Heart right ventricle (tissue), 16 donors: Measurements from ENCODE around the gene DNAJB14. TPM values are rescaled to one million over a fixed set of nuclear protein-coding genes. Genes with fewer than 3 reads are reported as not detected.

Experiments
- ATAC-seq, 8 donors: fragments of 200-7000 bp; cut with Tn5 transposase; one replicate each; pipeline ENCODE4 v1.9.1; 2020; ENCODE audit warnings: mild to moderate bottlenecking in 8 of 8, moderate library complexity in 8 of 8, moderate number of reproducible peaks in 1 of 8
- DNase-seq, 2 donors: peaks; one replicate each; pipeline ENCODE4 v3.0.0-alpha.2; 2020
- H3K27ac ChIP-seq, 10 donors: fragments of 200-600 bp; sonication (generic) in 2 of 10; one replicate each; pipeline versions ENCODE4 v1.5.0 to v1.8.0; 2020 to 2022; ENCODE audit warnings: mild to moderate bottlenecking in 3 of 10
- H3K27me3 ChIP-seq, 7 donors: fragments of 200-600 bp; one replicate each; pipeline ENCODE4 v1.8.0; 2021 to 2022; ENCODE audit warnings: mild to moderate bottlenecking in 2 of 7
- H3K36me3 ChIP-seq, 9 donors: fragments of 200-600 bp; sonication (generic) in 1 of 9; one replicate each; pipeline versions ENCODE4 v1.5.0 to v1.8.0; 2020 to 2022; ENCODE audit warnings: mild to moderate bottlenecking in 2 of 9
- H3K4me1 ChIP-seq, 9 donors: fragments of 200-600 bp; sonication (generic) in 1 of 9; one replicate each; pipeline versions ENCODE4 v1.5.0 to v1.8.0; 2020 to 2022; ENCODE audit warnings: mild to moderate bottlenecking in 4 of 9
- H3K4me3 ChIP-seq, 10 donors: fragments of 200-600 bp; sonication (generic) in 2 of 10; one replicate each; pipeline versions ENCODE4 v1.5.0 to v1.8.0; 2020 to 2022; ENCODE audit warnings: mild to moderate bottlenecking in 7 of 10, moderate library complexity in 2 of 10
- H3K9me3 ChIP-seq, 11 donors: fragments of 200-600 bp in 10 of 11; sonication (generic) in 2 of 11; one replicate each; pipeline versions ENCODE4 v1.5.0 to v1.8.0; 2013 to 2022; ENCODE audit warnings: mild to moderate bottlenecking in 2 of 11, control low read depth in 1 of 11, moderate library complexity in 1 of 11
- CTCF ChIP-seq, 9 donors: fragments of 200-600 bp; sonication (generic) in 2 of 9; IDR thresholded peaks; one replicate each; pipeline versions ENCODE4 v1.5.0 to v1.8.0; 2021 to 2022; ENCODE audit warnings: antibody characterized with exemption in 9 of 9, mild to moderate bottlenecking in 5 of 9, moderate library complexity in 1 of 9
- WGBS, 2 donors: extraction: QIAGEN DNeasy Blood & Tissue Kit; methylation state at CpG; one replicate each; pipeline ENCODE4 v1.1.7; 2013; ENCODE audit warnings: inconsistent platforms in 1 of 2; 5-methylcytosine and 5-hydroxymethylcytosine counted together
- intact Hi-C, 10 donors: fragments of 100-400 bp; cut with DNase I; formaldehyde crosslinking; loops; one replicate each; pipeline versions ENCODE4 v1.11.1 to v1.14.2; 2022
- long read RNA-seq, 3 donors: library from polyadenylated mRNA; unstranded; transcript quantifications; one replicate each; pipeline ENCODE4 v2.0.0, GENCODE V29; 2020 to 2021
- polyA plus RNA-seq, 2 donors: library from polyadenylated mRNA; stranded (reverse); fragments of 200-250 nt; gene quantifications; one replicate each; pipeline ENCODE4 v1.2.3, GENCODE V29; 2013
- total RNA-seq, 10 donors: library from RNA; stranded (reverse); fragmentation: NEBNext Ultra II Directional in 3 of 10; extraction: Animal tissue kit (Norgen Biotek cat#: 25700) in 3 of 10; gene quantifications; one replicate each; pipeline versions ENCODE4 v1.2.1 to v1.2.4, GENCODE V29; 2021 to 2023
- donor health status: Arrhythmogenic right ventricular cardiomyopathy.
- donor health status: ischemic (EF 13 %, LVEDD 7.1; RV severe dilation, severe dysfunction).
- donor health status: healthy with polysubstance abuse.
- donor health status: DM: no; HTN: yes; CAD: no.
- donor health status: DM: no; HTN: no; CAD: no.
- donor health status: ischemic (EF 25% LVEDD 6.9; RV normal size, moderate dysfunction).
- donor health status: ischemic (EF 25% LVEDD 5.7; RV mildly dilated, moderate dysfunction).
- donor health status: healthy.
- donor health status: DM: yes; HTN: yes; CAD: no.
- donor health status: Ischemic cardiomyopathy.
- donor health status: ischemic (EF 35%, LVEDD 5.7; RV mildly dilated, moderate dysfunction).
- donor health status: nonischemic (EF 11% LVEDD 7.7; RV severe dilation, severe dysfunction).
- donor health status: DM: yes; HTN: yes; CAD: no.
- donor health status: PGD.
- donor health status: ischemic (EF 29% LVEDD 5.4; RV normal size, mild dysfunction).
- donor health status: nonischemic (EF 23%, LVEDD 6.1; RV moderate dilation, normal function).

The DNAJB14 gene
- total RNA-seq (10 to 100 TPM; 11.7 to 25.9 (median 20.8) TPM), polyA plus RNA-seq (1 to 10 TPM; 4.7 to 8.5 TPM)
- long read RNA-seq, donor 1, full-length matches to known transcripts, result 17 of 25 reads
- long read RNA-seq, donor 1, partial matches to known transcripts, result 2 of 25 reads
- long read RNA-seq, donor 1, other reads (novel, unspliced or antisense), result 6 of 25 reads
- long read RNA-seq, donor 2, full-length matches to known transcripts, result 27 of 30 reads
- long read RNA-seq, donor 2, partial matches to known transcripts, result 1 of 30 reads
- long read RNA-seq, donor 2, other reads (novel, unspliced or antisense), result 2 of 30 reads
- long read RNA-seq, donor 3, full-length matches to known transcripts, result 27 of 39 reads
- long read RNA-seq, donor 3, partial matches to known transcripts, result 1 of 39 reads
- long read RNA-seq, donor 3, other reads (novel, unspliced or antisense), result 11 of 39 reads

- Histone ChIP-seq H3K4me3 (peak within 1 kb of the TSS; percentile 75 to 99 (median 92)), H3K27ac (peak within 1 kb of the TSS; percentile 82 to 97 (median 94)), H3K27me3 (no peaks in the 10 kb centered on the region), H3K9me3 (no peaks in the 10 kb centered on the region), H3K36me3 (peaks cover 0 to 21% (median 0%) of the 10 kb centered on the region in 9 donors), H3K4me1 (peaks cover 3 to 68% (median 48%) of the 10 kb centered on the region in 9 donors)
- TF ChIP-seq CTCF (IDR thresholded peaks at IDR 0.05), result no peak
- intact Hi-C loops, result loop anchor here in 9 of 10 donors (1.0 to 10.0 kb wide), 11 partner anchors 49 to 386 kb away; partner anchors contain the start of genes TRMT10A (in 4 of the 9), DAPP1 (in 3 of the 9) and LAMTOR3 (in 3 of the 9)
- 1% methylated on average over 84 to 87 of the region's 87 CpGs for WGBS, 2 donors
- DNase-seq (peak; percentile 79 to 86), ATAC-seq (peak; percentile 43 to 83 (median 71))
Observed at GRCh38 chr4:99946356-99947189, at the start of gene DNAJB14. Gene DNAJB14 (minus strand): TSS chr4:99946618. CDS start chr4:99946571, 47 bp downstream.

GRCh38 chr4:99991741-99992140 is 45.3 kb upstream of the DNAJB14 start:
- WGBS, 2 donors, result 39 to 51% methylated on average over 3 of the region's 3 CpGs

GRCh38 chr4:99987681-99988080 is 41.3 kb upstream of the DNAJB14 start:
- Histone ChIP-seq H3K4me1 (peaks cover 0 to 6% (median 0%) of the 10 kb centered on the region in 9 donors), H3K27ac (no peak overlapping the region), H3K36me3 (no peaks in the 10 kb centered on the region), H3K9me3 (peaks cover 0 to 6% (median 0%) of the 10 kb centered on the region in 11 donors), H3K27me3 (no peaks in the 10 kb centered on the region), H3K4me3 (no peak overlapping the region)
- intact Hi-C loops, result no loop called here
- ATAC-seq (no peak), DNase-seq (no peak)
- no peak for TF ChIP-seq CTCF (IDR thresholded peaks at IDR 0.05)

More at GRCh38 chr4:99991741-99992140, 45.3 kb upstream of the DNAJB14 start:
- no peak overlapping the region for H3K4me3 ChIP-seq
- intact Hi-C loops, result loop anchor here in 1 of 10 donors (10.0 kb wide), 1 partner anchor 103 kb away; no protein-coding TSS in a partner anchor
- no peak overlapping the region for H3K27ac ChIP-seq
- no peak for TF ChIP-seq CTCF (IDR thresholded peaks at IDR 0.05)
- DNase-seq (no peak), ATAC-seq (no peak)
- H3K4me1 ChIP-seq, result peaks cover 0 to 6% (median 0%) of the 10 kb centered on the region in 9 donors
- no peaks in the 10 kb centered on the region for H3K9me3 ChIP-seq
- H3K36me3 ChIP-seq, result no peaks in the 10 kb centered on the region
- H3K27me3 ChIP-seq, result no peaks in the 10 kb centered on the region

- Histone ChIP-seq H3K4me1 (peaks cover 0 to 2% (median 0%) of the 10 kb centered on the region in 9 donors), H3K36me3 (no peaks in the 10 kb centered on the region), H3K27me3 (no peaks in the 10 kb centered on the region), H3K4me3 (no peak overlapping the region), H3K27ac (no peak overlapping the region), H3K9me3 (peaks cover 0 to 6% (median 0%) of the 10 kb centered on the region in 11 donors)
- no peak for TF ChIP-seq CTCF (IDR thresholded peaks at IDR 0.05)
- no peak for ATAC-seq
- WGBS, 2 donors, result 81 to 86% methylated on average over 4 of the region's 4 CpGs
- intact Hi-C loops, result no loop called here
- DNase-seq, result no peak
Observed at GRCh38 chr4:99986792-99987191, 40.4 kb upstream of the DNAJB14 start.
